Kasumi-1 (cell line): ENCODE data around the gene LRRK1.

Experiments
- DNase-seq, 2 experiments: peaks; one replicate each; lab custom pipeline; 2025; lab: John Stamatoyannopoulos, UW

Gene LRRK1

GRCh38 chr15:101004500-101004899 lies 85.3 kb downstream of the LRRK1 start:
- no peak for DNase-seq

- DNase-seq: no peak
Measured at GRCh38 chr15:101004986-101005747, 86.0 kb downstream of the LRRK1 start.

GRCh38 chr15:101006931-101007691 lies 88.0 kb downstream of the LRRK1 start:
- DNase-seq: peak; percentile 74 to 79

- peak; percentile 74 to 78 for DNase-seq
Measured at GRCh38 chr15:101008158-101009139, 89.3 kb downstream of the LRRK1 start.

GRCh38 chr15:101009176-101009575 lies 90.0 kb downstream of the LRRK1 start:
- no peak for DNase-seq

- no peak for DNase-seq
Measured at GRCh38 chr15:101010781-101011180, 91.6 kb downstream of the LRRK1 start.

GRCh38 chr15:101012326-101013200 lies 93.4 kb downstream of the LRRK1 start:
- no peak for DNase-seq

GRCh38 chr15:101013201-101013550 lies 94.0 kb downstream of the LRRK1 start:
- DNase-seq: no peak

- no peak for DNase-seq
Measured at GRCh38 chr15:101013769-101014675, 94.9 kb downstream of the LRRK1 start.

GRCh38 chr15:101014921-101015841 lies 96.0 kb downstream of the LRRK1 start:
- DNase-seq: peak; percentile 35 to 37

- no peak for DNase-seq
Measured at GRCh38 chr15:101016581-101016980, 97.4 kb downstream of the LRRK1 start.

- peak in 1 of 2 experiments; percentile 10 for DNase-seq
Measured at GRCh38 chr15:101017093-101017754, 98.1 kb downstream of the LRRK1 start.

GRCh38 chr15:101018016-101018415 lies 98.9 kb downstream of the LRRK1 start:
- DNase-seq: peak; percentile 9 to 19

GRCh38 chr15:101018450-101018849 lies 99.3 kb downstream of the LRRK1 start:
- DNase-seq: no peak

- no peak for DNase-seq
Measured at GRCh38 chr15:101019366-101019896, 100.3 kb downstream of the LRRK1 start.

GRCh38 chr15:101020451-101020850 lies 101.3 kb downstream of the LRRK1 start:
- no peak for DNase-seq

GRCh38 chr15:101020945-101021344 lies 101.8 kb downstream of the LRRK1 start:
- DNase-seq: no peak

GRCh38 chr15:101022306-101022705 lies 103.1 kb downstream of the LRRK1 start:
- DNase-seq: no peak
